Upper lobe of left lung (tissue), 6 donors: Measurements from ENCODE around the gene C6. TPM values are rescaled to one million over a fixed set of nuclear protein-coding genes. Genes with fewer than 3 reads are reported as not detected.
A peak's percentile ranks its signal among the peaks of the same experiment; 100 is the strongest.

Source experiments
- ATAC-seq, 2 donors: fragments of 200-7000 bp; cut with Tn5 transposase; one replicate each; pipeline ENCODE4 v1.9.1; 2022; ENCODE audit warnings: mild to moderate bottlenecking in 2 of 2, moderate library complexity in 2 of 2; ENCODE audit not compliant: low FRiP score in 2 of 2
- DNase-seq, 2 donors: peaks; one replicate each; pipeline ENCODE4 v3.0.0-alpha.2; 2019 to 2020
- H3K27ac ChIP-seq, 4 donors: fragments of 200-600 bp; sonication (generic); one replicate each; pipeline ENCODE4 v1.5.1; 2016 to 2019
- H3K27me3 ChIP-seq, 4 donors: fragments of 200-600 bp; sonication (generic); one replicate each; pipeline ENCODE4 v1.5.1; 2017 to 2019
- H3K36me3 ChIP-seq, 4 donors: fragments of 200-600 bp; sonication (generic); one replicate each; pipeline ENCODE4 v1.5.1; 2016 to 2019
- H3K4me1 ChIP-seq, 4 donors: fragments of 200-600 bp; sonication (generic); one replicate each; pipeline ENCODE4 v1.5.1; 2018 to 2019
- H3K4me3 ChIP-seq, 4 donors: fragments of 200-600 bp; sonication (generic); one replicate each; pipeline ENCODE4 v1.5.1; 2017 to 2019; ENCODE audit warnings: mild to moderate bottlenecking in 2 of 4, moderate library complexity in 1 of 4
- H3K9me3 ChIP-seq, 4 donors: fragments of 200-600 bp; sonication (generic); one replicate each; pipeline ENCODE4 v1.5.1; 2018 to 2019
- EP300 ChIP-seq, 4 donors: sonication (generic); formaldehyde crosslinking; IDR thresholded peaks; one replicate each; pipeline ENCODE4 v1.5.1; 2017; ENCODE audit warnings: antibody characterized with exemption in 4 of 4, control low read depth in 2 of 4
- POLR2A ChIP-seq, 4 donors: fragments of 450-650 bp; IDR thresholded peaks; one replicate each; pipeline ENCODE4 v1.5.1; 2016 to 2017; ENCODE audit warnings: antibody characterized with exemption in 4 of 4, mild to moderate bottlenecking in 2 of 4
- POLR2AphosphoS5 ChIP-seq, 2 donors: sonication (generic); formaldehyde crosslinking; IDR thresholded peaks; one replicate each; pipeline ENCODE4 v1.5.1; 2017; ENCODE audit warnings: antibody characterized with exemption in 2 of 2
- WGBS, 2 donors: methylation state at CpG; one replicate each; pipeline ENCODE4 v1.1.5; 2017 to 2018; 5-methylcytosine and 5-hydroxymethylcytosine counted together
- total RNA-seq, 6 donors: library from RNA; depleted of rRNA in 4 of 6; stranded (reverse); fragments of >200 nt in 4 of 6; gene quantifications; one replicate each; pipeline versions ENCODE4 v1.1.0 to v1.2.1, GENCODE V29; 2016 to 2021
- TF ChIP-seq, protein P1 (sequence below), 6 experiments: fragments of 450-650 bp in 4 of 6; fragments of 200-600 bp in 2 of 6; sonication (generic) in 2 of 6; IDR thresholded peaks; one replicate each; pipeline ENCODE4 v1.5.1; 2016 to 2019; ENCODE audit warnings: antibody characterized with exemption in 6 of 6
- donor health status: DM: no; HTN: no; CAD: no; lungs with moderate emphysema.
- donor health status: DM: no; HTN: yes; CAD: no; lungs with severe emphysema.

Gene C6
- total RNA-seq, 6 donors from 2014 or later = 0.89 to 35.6 (median 11.1) TPM

DNA sequence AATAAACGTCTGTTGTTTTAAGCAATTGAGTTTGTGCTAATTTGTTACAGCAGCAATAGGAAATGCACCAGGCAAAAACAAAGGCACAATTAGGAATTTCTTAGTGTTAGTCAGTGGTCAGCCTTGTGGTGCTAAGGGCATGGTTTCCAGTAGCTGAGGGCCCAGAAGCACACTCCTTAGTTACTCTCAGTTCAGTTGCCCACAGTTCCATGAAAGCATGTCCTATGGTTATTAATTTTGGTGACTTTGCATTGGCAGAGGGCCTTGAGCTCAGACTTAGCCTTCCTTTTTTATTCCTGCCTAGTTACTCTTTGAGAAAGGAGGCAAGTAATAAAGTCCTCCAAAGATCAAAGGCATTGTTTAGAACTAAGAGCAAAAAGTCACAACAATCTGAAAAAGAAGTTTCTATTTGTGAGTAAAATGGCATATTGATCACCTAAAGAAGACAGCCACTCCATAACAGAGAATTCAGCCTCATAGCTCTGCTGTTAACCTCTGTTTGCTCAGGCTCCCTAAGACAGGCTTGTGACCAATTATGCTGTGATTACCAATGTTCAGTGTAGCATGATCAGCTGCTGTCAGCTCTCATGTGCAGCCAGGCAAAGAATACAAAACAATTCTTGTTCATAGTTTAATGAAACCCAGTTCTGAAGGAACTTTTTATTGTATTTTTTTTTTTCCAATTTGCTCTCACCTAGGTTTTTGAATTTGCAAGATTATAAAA, 85.2 kb downstream of the C6 start:
- no peak for DNase-seq
- no peak for ATAC-seq
- 36 to 41% methylated on average over 1 of the region's 1 CpG for WGBS, 2 donors
- no peak overlapping the region for H3K27ac ChIP-seq
- H3K27me3 ChIP-seq = no peaks in the 10 kb centered on the region
- no peaks in the 10 kb centered on the region for H3K36me3 ChIP-seq
- H3K4me1 ChIP-seq = no peaks in the 10 kb centered on the region
- H3K9me3 ChIP-seq = no peaks in the 10 kb centered on the region
- no peak for TF ChIP-seq POLR2A (IDR thresholded peaks at IDR 0.05)
- no peak for TF ChIP-seq POLR2AphosphoS5 (IDR thresholded peaks at IDR 0.05)
- TF ChIP-seq, protein P1, sequence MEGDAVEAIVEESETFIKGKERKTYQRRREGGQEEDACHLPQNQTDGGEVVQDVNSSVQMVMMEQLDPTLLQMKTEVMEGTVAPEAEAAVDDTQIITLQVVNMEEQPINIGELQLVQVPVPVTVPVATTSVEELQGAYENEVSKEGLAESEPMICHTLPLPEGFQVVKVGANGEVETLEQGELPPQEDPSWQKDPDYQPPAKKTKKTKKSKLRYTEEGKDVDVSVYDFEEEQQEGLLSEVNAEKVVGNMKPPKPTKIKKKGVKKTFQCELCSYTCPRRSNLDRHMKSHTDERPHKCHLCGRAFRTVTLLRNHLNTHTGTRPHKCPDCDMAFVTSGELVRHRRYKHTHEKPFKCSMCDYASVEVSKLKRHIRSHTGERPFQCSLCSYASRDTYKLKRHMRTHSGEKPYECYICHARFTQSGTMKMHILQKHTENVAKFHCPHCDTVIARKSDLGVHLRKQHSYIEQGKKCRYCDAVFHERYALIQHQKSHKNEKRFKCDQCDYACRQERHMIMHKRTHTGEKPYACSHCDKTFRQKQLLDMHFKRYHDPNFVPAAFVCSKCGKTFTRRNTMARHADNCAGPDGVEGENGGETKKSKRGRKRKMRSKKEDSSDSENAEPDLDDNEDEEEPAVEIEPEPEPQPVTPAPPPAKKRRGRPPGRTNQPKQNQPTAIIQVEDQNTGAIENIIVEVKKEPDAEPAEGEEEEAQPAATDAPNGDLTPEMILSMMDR (IDR thresholded peaks at IDR 0.05) = no peak
- no peak for TF ChIP-seq EP300 (IDR thresholded peaks at IDR 0.05)
- H3K4me3 ChIP-seq = no peak overlapping the region

DNA sequence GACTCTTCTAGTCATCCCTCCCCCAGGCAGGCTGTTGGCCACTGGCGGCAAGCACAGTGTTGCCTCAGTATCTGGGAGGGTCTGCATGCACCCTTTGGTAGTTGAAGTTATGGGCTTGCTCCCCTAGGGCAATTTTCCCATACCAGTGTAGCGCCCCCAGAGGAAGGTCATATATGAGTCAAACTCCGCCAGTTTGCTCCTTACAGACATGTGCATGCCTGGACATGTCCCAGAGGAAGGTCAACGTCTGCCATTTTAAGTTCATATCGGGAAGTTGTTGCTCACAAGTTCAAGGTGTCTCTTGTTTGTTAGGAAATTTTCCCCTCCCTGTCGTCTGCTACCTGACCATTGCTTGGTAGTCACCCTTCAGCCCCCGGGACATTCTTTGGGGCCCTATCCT, 90.9 kb downstream of the C6 start:
- Histone ChIP-seq H3K27ac (no peak overlapping the region), H3K4me1 (no peaks in the 10 kb centered on the region), H3K9me3 (no peaks in the 10 kb centered on the region), H3K4me3 (no peak overlapping the region), H3K36me3 (no peaks in the 10 kb centered on the region), H3K27me3 (no peaks in the 10 kb centered on the region)
- DNase-seq (no peak), ATAC-seq (no peak)
- 88 to 91% methylated on average over 6 to 7 of the region's 7 CpGs for WGBS, 2 donors
- TF ChIP-seq, protein P1 (IDR thresholded peaks at IDR 0.05) = no peak
- no peak for TF ChIP-seq POLR2A (IDR thresholded peaks at IDR 0.05)
- no peak for TF ChIP-seq EP300 (IDR thresholded peaks at IDR 0.05)
- TF ChIP-seq POLR2AphosphoS5 (IDR thresholded peaks at IDR 0.05) = no peak

DNA sequence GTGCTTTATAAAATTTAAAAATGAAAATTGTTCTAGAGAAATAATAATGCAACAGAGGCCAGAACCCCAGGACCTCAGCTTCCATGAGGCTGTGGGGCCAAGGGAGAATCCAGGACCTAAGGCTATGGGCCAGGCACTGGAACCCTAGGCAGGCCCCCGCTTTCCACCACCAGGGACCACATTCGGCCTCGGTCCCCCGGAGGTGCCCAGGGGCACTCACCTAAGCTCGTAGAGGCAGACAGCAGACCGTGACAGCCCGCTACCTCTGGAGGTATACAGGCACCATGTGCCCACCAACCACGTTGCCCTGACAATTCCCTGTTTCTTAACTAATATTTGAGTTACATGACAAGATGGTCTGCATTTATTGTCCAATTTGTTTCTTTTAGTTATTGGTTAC, 92.7 kb downstream of the C6 start:
- Histone ChIP-seq H3K27ac (no peak overlapping the region), H3K4me1 (no peaks in the 10 kb centered on the region), H3K4me3 (no peak overlapping the region), H3K27me3 (no peaks in the 10 kb centered on the region), H3K36me3 (no peaks in the 10 kb centered on the region), H3K9me3 (no peaks in the 10 kb centered on the region)
- peak in 1 of 2 donors; percentile 41 for DNase-seq
- ATAC-seq = no peak
- TF ChIP-seq POLR2AphosphoS5 (IDR thresholded peaks at IDR 0.05) = no peak
- TF ChIP-seq, protein P1 (IDR thresholded peaks at IDR 0.05) = no peak
- no peak for TF ChIP-seq POLR2A (IDR thresholded peaks at IDR 0.05)
- TF ChIP-seq EP300 (IDR thresholded peaks at IDR 0.05) = no peak
- WGBS, 2 donors = 91 to 92% methylated on average over 5 to 8 of the region's 8 CpGs

DNA sequence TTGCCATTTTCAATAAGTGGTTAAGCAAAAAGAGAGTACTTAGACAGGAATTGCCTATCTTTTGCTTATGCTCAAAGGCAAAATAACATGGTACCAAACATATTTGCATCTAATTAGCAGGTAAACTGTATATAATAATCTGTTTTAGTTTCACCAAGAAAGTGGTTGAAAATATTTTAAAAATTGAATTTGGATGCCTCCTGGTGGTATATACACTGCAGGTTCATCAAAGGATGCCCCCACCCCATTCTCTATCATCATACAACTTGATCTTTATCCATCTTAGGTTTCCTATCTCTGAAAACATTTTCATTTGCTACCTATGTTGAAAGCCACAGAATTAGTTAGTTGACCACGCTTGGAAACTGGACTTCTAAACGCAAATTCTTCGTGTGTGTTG, 95.2 kb downstream of the C6 start:
- H3K9me3 ChIP-seq = no peaks in the 10 kb centered on the region
- DNase-seq (no peak), ATAC-seq (no peak)
- TF ChIP-seq, protein P1 (IDR thresholded peaks at IDR 0.05) = no peak
- no peak for TF ChIP-seq POLR2A (IDR thresholded peaks at IDR 0.05)
- TF ChIP-seq POLR2AphosphoS5 (IDR thresholded peaks at IDR 0.05) = no peak
- no peak for TF ChIP-seq EP300 (IDR thresholded peaks at IDR 0.05)
- no peaks in the 10 kb centered on the region for H3K4me1 ChIP-seq
- 93 to 94% methylated on average over 3 of the region's 3 CpGs for WGBS, 2 donors
- H3K4me3 ChIP-seq = no peak overlapping the region
- H3K27me3 ChIP-seq = no peaks in the 10 kb centered on the region
- H3K36me3 ChIP-seq = no peaks in the 10 kb centered on the region
- H3K27ac ChIP-seq = no peak overlapping the region

DNA sequence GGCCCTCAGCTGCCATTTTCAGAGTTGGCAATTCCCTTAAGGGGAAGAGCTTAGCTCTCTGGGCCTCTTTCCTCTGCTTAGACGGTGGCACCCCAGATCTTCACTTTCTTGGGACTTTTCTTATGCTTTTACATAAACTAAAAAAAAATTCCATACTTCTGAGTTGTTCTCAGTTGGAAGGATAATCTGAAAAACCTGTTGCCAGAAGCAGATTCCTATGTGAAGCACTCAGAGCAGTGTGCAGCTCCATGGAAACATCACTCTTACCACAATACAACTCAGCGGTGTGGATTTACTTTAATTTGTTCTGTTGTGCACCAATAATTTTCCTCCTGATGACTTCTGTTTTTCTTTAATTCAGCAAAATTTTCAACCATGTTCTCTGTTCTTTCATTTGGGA, 98.1 kb downstream of the C6 start:
- DNase-seq (no peak), ATAC-seq (peak in 1 of 2 donors; percentile 36)
- Histone ChIP-seq H3K4me1 (no peaks in the 10 kb centered on the region), H3K36me3 (no peaks in the 10 kb centered on the region), H3K27me3 (no peaks in the 10 kb centered on the region), H3K27ac (no peak overlapping the region), H3K9me3 (no peaks in the 10 kb centered on the region), H3K4me3 (no peak overlapping the region)
- TF ChIP-seq POLR2A (IDR thresholded peaks at IDR 0.05) = no peak
- WGBS, 2 donors = 69 to 87% methylated on average over 2 of the region's 2 CpGs
